Esophagus muscularis mucosa (tissue), 4 donors: ENCODE measurements around the gene DNAJA1. TPM values are rescaled to one million over a fixed set of nuclear protein-coding genes. Genes with fewer than 3 reads are reported as not detected.

Experiments
- DNase-seq: peaks from one replicate; pipeline ENCODE4 v3.0.0-alpha.2; 2017; ENCODE audit errors: extremely low spot score
- H3K27ac ChIP-seq, 4 donors: fragments of 200-600 bp; sonication (generic); replicated peaks in 1 of 4; 1 replicate in 3 of 4; 2 replicates in 1 of 4; pipeline ENCODE4 v1.5.1; 2016 to 2019; ENCODE audit warnings: mild to moderate bottlenecking in 1 of 4
- H3K27me3 ChIP-seq, 4 donors: fragments of 200-600 bp; sonication (generic); one replicate each; pipeline versions ENCODE4 v1.5.1 to v1.6.0; 2016 to 2019
- H3K36me3 ChIP-seq, 4 donors: fragments of 200-600 bp; sonication (generic); one replicate each; pipeline ENCODE4 v1.5.1; 2016 to 2019
- H3K4me1 ChIP-seq, 4 donors: fragments of 200-600 bp; sonication (generic); one replicate each; pipeline ENCODE4 v1.5.1; 2016 to 2019
- H3K4me3 ChIP-seq, 4 donors: fragments of 200-600 bp; sonication (generic); 1 replicate in 2 of 4; 2 replicates in 2 of 4; pipeline ENCODE4 v1.5.1; 2016 to 2019; ENCODE audit warnings: mild to moderate bottlenecking in 4 of 4, moderate library complexity in 1 of 4
- H3K9me3 ChIP-seq, 4 donors: fragments of 200-600 bp; sonication (generic); 1 replicate in 3 of 4; 2 replicates in 1 of 4; pipeline ENCODE4 v1.5.1; 2016 to 2019
- EP300 ChIP-seq: sonication (generic); formaldehyde crosslinking; IDR thresholded peaks from one replicate; pipeline ENCODE4 v1.6.1; 2017; ENCODE audit warnings: antibody characterized with exemption
- POLR2A ChIP-seq: fragments of 450-650 bp; IDR thresholded peaks from one replicate; pipeline ENCODE4 v1.6.1; 2017; ENCODE audit warnings: antibody characterized with exemption, moderate library complexity, mild to moderate bottlenecking, low read depth
- POLR2AphosphoS5 ChIP-seq, 2 donors: sonication (generic); formaldehyde crosslinking; IDR thresholded peaks; one replicate each; pipeline ENCODE4 v1.6.1; 2017; ENCODE audit warnings: antibody characterized with exemption in 2 of 2
- WGBS: methylation state at CpG from one replicate; pipeline ENCODE4 v1.1.5; 2018; 5-methylcytosine and 5-hydroxymethylcytosine counted together
- intact Hi-C: fragments of 100-400 bp; cut with DNase I; formaldehyde crosslinking; loops from one replicate; pipeline ENCODE4 v1.15.1; 2023
- total RNA-seq, 4 donors: library from RNA; depleted of rRNA; stranded (reverse); fragments of >200 nt; gene quantifications; one replicate each; pipeline versions ENCODE4 v1.1.0 to v1.2.1, GENCODE V29; 2016
- TF ChIP-seq, protein P1 (sequence below), 3 experiments: fragments of 200-600 bp in 2 of 3; fragments of 450-650 bp in 1 of 3; sonication (generic) in 2 of 3; IDR thresholded peaks; one replicate each; pipeline ENCODE4 v1.5.1; 2017 to 2019; ENCODE audit warnings: antibody characterized with exemption in 3 of 3, mild to moderate bottlenecking in 2 of 3, moderate library complexity in 1 of 3

The DNAJA1 gene
- total RNA-seq, 4 donors from 2014 or later = 60.9 to 102 (median 71.1) TPM

DNA sequence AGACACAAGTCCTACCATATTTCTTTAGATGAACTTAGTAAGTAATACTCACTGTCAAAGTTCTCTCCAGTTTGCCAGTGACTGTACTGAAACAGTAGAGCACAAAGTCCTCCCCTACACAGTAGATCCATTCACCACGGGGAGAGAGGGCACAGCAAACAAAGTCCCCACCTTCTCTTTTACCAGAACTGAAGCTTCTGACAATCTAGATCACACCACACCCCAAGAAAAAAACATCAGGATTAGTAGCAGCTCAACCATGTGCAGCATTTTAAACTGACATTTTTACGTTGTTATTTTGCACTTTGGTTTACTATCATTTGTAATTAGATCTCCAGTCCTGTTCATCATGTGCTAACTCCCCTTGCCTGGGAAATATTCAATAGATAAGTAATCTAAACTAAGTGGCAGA is 23.0 kb downstream of the DNAJA1 start:
- Histone ChIP-seq H3K36me3 (peaks cover 44 to 76% (median 58%) of the 10 kb centered on the region in 4 donors), H3K4me3 (no peak overlapping the region), H3K27me3 (no peaks in the 10 kb centered on the region), H3K9me3 (no peaks in the 10 kb centered on the region), H3K4me1 (peaks cover 6 to 19% (median 10%) of the 10 kb centered on the region in 4 donors), H3K27ac (no peak overlapping the region)
- 76% methylated on average over 2 of the region's 2 CpGs for WGBS
- TF ChIP-seq, protein P1, sequence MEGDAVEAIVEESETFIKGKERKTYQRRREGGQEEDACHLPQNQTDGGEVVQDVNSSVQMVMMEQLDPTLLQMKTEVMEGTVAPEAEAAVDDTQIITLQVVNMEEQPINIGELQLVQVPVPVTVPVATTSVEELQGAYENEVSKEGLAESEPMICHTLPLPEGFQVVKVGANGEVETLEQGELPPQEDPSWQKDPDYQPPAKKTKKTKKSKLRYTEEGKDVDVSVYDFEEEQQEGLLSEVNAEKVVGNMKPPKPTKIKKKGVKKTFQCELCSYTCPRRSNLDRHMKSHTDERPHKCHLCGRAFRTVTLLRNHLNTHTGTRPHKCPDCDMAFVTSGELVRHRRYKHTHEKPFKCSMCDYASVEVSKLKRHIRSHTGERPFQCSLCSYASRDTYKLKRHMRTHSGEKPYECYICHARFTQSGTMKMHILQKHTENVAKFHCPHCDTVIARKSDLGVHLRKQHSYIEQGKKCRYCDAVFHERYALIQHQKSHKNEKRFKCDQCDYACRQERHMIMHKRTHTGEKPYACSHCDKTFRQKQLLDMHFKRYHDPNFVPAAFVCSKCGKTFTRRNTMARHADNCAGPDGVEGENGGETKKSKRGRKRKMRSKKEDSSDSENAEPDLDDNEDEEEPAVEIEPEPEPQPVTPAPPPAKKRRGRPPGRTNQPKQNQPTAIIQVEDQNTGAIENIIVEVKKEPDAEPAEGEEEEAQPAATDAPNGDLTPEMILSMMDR (IDR thresholded peaks at IDR 0.05) = no peak
- TF ChIP-seq POLR2AphosphoS5 (IDR thresholded peaks at IDR 0.05) = no peak
- TF ChIP-seq EP300 = no peak
- TF ChIP-seq POLR2A = no peak
- intact Hi-C loops = no loop called here
- no peak for DNase-seq

DNA sequence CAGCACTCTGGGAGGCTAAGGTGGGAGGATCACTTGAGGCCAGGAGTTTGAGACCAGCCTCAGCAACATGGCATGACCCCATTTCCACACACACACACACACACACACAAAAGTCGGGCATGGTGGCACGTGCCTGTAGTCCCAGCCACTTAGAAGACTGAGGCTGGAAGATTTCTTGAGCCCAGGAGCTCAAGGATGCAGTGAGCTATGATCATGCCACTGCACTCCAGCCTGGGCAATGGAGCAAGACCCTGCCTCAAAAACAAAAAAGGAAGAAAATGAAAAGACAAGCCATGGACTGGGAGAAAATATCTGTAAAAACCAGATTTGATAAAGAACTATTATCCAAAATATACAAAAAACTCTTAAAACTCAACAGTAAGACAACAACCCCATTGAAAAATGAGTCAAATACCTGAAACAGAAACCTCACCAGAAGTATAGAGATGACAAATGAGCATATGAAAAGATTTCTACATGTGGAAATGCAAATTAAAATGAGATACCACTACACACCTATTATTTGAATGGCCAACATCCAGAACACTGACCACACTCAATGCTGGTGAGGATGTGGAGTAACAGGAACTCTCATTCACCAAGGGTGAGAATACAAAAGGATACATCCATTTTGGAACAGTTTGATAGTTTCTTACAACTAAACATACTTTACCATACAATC is 24.7 kb downstream of the DNAJA1 start:
- intact Hi-C loops = no loop called here
- H3K27ac ChIP-seq = no peak overlapping the region

DNA sequence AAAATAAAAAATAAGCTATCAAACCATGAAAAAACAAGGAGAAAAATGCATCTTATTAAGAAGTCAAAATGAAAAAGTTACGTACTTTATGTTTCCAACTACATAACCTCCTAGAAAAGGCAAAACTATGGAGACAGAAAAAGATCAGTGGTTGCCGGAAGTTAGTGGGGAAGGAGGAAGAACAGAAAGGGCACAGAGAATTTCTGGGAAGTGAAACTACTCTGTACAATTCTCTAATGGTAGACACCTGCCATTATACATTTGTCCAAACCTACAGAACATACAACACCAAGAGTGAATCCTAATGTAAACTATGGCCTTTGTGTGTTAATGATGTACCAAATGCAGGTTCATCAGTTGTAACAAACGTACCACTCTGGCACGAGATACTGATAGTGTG is 26.1 kb downstream of the DNAJA1 start:
- peaks cover 66 to 97% (median 83%) of the 10 kb centered on the region in 4 donors for H3K36me3 ChIP-seq
- no peak overlapping the region for H3K4me3 ChIP-seq
- 94% methylated on average over 4 of the region's 4 CpGs for WGBS
- H3K9me3 ChIP-seq = no peaks in the 10 kb centered on the region
- H3K27me3 ChIP-seq = no peaks in the 10 kb centered on the region
- no peak overlapping the region for H3K27ac ChIP-seq
- no peak for DNase-seq
- TF ChIP-seq POLR2AphosphoS5 (IDR thresholded peaks at IDR 0.05) (no peak), EP300 (no peak), POLR2A (no peak)
- TF ChIP-seq, protein P1 (IDR thresholded peaks at IDR 0.05) = no peak
- H3K4me1 ChIP-seq = no peaks in the 10 kb centered on the region
- intact Hi-C loops = no loop called here

More for the DNA sequence above, 24.7 kb downstream of the DNAJA1 start:
- no peaks in the 10 kb centered on the region for H3K27me3 ChIP-seq
- peaks cover 59 to 93% (median 74%) of the 10 kb centered on the region in 4 donors for H3K36me3 ChIP-seq
- DNase-seq = no peak
- H3K4me3 ChIP-seq = no peak overlapping the region
- WGBS = 100% methylated on average over 2 of the region's 2 CpGs
- TF ChIP-seq, protein P1 (IDR thresholded peaks at IDR 0.05) = no peak
- TF ChIP-seq POLR2AphosphoS5 (IDR thresholded peaks at IDR 0.05) (no peak), EP300 (no peak), POLR2A (no peak)
- H3K9me3 ChIP-seq = no peaks in the 10 kb centered on the region
- peaks cover 0 to 3% (median 1%) of the 10 kb centered on the region in 4 donors for H3K4me1 ChIP-seq

DNA sequence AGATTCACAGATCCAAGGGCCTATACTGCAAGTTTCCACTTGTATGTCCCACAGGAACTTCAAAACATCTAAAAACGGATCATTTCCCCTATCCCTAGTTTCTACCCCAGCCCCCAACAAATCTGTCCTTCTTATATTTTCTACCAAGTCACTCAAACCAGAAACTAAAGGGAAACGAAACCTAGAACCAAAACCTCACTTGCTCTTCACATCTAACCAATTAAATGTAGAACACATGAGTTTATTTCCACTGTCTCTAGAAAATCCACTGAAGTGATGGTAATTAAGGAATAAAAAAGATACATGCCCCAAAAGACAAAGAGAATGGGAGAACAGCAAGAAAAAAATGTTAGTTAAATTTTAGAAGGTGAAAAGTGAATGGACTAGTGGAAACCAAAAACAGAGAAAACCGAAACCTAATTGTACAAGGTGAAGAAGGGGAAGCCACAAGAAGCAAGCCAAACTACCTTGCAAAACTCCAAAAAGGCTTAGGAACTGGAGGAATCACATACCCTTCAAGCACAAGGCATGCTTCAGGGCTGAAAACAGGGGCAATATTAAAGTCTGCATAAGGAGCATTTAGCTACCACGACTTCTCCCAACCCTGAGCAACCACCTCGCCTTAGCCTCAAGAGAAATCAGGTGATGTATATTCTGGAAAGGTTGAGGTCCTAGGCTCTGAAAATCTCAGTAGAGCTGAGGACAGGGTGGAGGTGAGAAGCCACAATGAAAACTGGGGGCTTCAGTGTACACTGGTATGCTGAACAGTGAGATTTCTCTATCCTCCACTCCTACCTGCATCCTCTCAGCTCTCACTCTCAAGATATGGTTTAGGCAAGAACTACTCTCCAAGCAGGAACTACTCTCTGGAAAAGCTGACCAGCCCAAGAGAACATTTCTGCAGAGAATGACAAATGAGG is 40.3 kb downstream of the DNAJA1 start:
- 83% methylated on average over 5 of the region's 5 CpGs for WGBS
- H3K9me3 ChIP-seq = no peaks in the 10 kb centered on the region
- H3K4me3 ChIP-seq = no peak overlapping the region
- peaks cover 59 to 100% (median 91%) of the 10 kb centered on the region in 4 donors for H3K36me3 ChIP-seq
- intact Hi-C loops = no loop called here
- TF ChIP-seq, protein P1 (IDR thresholded peaks at IDR 0.05) = no peak
- TF ChIP-seq EP300 = no peak
- TF ChIP-seq POLR2A = no peak
- TF ChIP-seq POLR2AphosphoS5 (IDR thresholded peaks at IDR 0.05) = no peak
- DNase-seq = no peak
- no peak overlapping the region for H3K27ac ChIP-seq
- no peaks in the 10 kb centered on the region for H3K27me3 ChIP-seq
- peaks cover 0 to under 1% (median 0%) of the 10 kb centered on the region in 4 donors for H3K4me1 ChIP-seq
